NCI-H187 (cell line): ENCODE data around the gene TRIM62.

Experiments
- DNase-seq, 2 experiments: peaks; one replicate each; lab custom pipeline; 2025; lab: John Stamatoyannopoulos, UW

The TRIM62 gene

GRCh38 chr1:33181921-33182341, at the start of gene TRIM62:
Gene TRIM62, minus strand, starts transcription at chr1:33182043. Its CDS starts 611 bp downstream, at chr1:33181432.
- peak; percentile 67 to 85 for DNase-seq

GRCh38 chr1:33231166-33231565, 49.3 kb upstream of the TRIM62 start:
- no peak for DNase-seq

DNA sequence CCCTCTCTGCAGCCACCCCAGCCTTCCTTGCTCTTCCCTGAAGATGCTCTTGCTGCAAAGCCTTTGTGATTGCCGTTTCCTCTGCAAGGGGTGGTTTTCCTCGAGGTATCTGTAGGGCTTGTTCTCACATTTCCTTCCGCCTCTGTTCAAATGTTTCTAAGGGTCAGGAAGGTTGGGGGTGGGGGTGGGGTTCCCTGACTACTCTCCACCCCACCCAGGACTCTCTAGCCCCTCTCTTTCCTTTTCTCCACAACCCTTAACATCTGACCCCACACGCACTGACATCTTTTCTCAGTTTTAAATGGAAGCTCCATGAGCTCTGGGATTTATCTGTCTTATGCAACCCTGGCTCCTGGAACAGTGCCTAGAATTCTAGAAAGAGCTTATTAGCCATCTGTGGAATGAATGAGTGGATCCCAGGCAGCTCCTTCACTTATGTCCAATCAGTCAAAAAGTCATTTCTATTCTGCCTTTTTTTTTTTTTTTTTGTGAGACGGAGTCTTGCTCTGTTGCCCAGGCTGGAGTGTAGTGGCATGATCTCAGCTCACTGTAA, 47.2 kb upstream of the TRIM62 start:
- no peak for DNase-seq

DNA sequence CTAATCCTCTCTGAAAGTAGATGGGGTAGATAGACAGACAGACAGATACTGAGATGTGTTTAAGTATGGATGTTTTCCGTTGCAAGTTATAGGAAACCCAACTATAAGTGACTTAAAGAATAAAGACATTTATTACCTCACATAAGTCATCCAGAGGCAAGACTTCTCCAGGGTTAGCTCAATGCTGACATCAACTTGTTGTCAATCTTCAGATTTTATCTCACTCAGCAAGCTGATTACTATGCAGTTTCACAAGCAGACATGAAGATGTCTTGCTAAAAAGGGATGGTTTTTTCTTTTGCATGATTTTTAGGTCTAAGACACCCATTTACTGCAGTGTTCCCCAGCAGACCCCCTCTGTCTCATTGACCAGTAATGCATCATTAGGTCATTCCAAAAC, 43.7 kb upstream of the TRIM62 start:
- no peak for DNase-seq

GRCh38 chr1:33224166-33224707, 42.4 kb upstream of the TRIM62 start:
- DNase-seq, result no peak

GRCh38 chr1:33222381-33222780, 40.5 kb upstream of the TRIM62 start:
- DNase-seq, result no peak

DNA sequence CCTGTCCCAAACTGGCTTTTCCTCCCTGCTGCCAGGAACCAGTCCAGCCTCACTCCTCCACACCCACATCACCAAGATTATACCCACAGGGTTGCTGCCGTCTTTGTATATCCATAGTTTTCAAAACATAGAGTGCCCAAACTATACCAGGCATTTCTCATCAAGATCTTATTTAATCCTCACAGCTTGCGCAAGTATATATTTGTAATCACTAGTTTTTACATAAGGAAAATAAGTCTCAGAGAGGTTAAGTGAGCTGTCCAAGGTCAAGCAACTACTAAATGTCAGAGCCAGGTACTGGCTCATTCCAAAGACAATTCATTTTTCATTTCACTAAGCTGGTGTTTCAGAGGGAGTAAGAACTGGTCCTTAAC, 39.5 kb upstream of the TRIM62 start:
- no peak for DNase-seq

DNA sequence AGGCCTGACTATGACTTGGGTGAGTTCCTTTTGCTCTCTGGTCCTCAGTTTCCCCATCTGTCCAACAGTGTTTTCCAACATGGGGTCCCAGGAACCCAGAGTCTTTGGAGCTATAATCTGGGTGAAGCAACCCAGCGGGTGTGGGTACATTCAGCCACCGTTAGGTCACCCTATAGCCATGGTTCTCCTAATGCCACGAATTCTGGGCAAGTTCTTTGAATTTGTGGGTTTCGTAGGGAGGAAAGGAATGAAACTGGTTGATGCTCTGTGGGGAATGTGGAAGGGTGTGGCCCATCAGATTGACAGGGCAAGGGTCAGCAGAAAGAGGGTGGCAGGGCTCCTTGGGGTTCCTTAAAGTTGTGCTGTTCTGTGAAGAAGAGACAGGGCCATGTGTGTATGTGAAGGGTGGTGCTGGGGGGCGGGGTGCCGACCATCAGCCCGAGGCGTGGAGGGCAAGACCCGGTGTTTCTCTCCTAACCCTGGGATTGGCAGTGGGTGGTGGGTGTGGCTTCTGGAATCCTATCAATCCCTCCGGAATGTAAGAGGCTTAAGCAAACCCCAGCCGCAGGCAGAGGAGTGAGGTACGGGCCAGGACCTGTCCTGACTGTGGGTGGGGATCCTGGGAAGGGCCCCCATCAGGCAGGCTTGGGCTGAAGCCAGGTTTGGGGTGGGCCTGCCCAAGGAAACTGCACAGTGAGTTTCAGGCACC, 39.0 kb upstream of the TRIM62 start:
- DNase-seq, result no peak

DNA sequence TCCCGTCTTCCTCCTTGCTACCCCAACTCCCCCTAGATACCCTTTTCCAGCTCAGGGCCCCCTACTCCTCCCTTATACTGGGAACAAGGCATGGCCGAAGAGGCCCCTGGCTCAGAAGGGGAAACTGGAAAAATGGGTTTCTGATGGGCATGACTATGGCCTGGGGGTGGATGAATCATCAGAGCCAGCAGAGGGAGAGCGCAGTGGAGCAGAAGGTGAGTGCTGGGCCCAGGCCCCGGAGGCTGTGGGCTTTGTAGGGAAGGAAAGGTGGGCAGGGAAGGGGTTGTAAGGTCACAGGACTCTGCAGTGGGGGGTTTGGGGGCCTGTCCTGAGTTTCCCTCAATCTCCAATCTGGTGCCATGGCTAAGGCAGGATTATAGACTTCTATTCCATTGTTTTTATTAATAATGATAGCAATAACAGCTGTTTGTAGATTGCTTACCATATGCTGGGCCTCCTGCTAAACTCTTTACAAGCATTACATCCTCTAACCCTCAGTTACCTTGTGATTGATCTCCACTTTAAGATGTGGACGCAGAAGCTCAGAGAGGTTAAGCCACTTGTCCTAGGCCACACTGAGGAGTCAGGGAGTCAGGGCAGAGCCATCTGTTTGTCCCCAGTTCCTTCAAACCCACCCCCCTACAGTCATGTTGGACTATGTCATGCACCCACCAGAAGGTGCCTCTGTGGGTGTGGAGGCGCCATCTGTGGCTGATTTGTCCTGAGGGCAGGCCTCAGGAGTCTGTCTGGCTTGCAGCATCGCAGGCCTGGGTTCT, 38.2 kb upstream of the TRIM62 start:
- DNase-seq, result no peak

GRCh38 chr1:33211972-33212371, 30.1 kb upstream of the TRIM62 start:
- no peak for DNase-seq

- DNase-seq, result no peak
These were observed 24.5 kb upstream of the TRIM62 start for GRCh38 chr1:33206340-33206739.

DNA sequence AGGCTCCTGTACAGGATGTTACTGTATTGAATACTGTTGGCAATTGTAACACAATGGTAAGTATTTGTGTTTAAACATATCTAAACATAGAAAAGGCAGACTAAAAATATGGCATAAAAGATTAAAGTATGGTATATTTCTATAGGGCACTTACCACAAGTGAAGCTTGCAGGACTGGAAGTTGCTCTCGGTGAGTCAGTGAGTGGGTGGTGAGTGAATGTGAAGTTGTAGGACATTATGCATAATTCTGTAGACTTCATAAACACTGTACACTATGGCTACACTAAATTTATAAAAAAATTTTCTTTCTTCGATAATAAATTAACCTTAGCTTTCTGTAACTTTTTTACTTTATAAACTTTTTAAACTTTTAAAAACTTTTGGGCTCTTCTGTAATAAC, 13.7 kb upstream of the TRIM62 start:
- no peak for DNase-seq

- DNase-seq, result no peak
These were observed 10.0 kb upstream of the TRIM62 start for GRCh38 chr1:33191731-33192275.

DNA sequence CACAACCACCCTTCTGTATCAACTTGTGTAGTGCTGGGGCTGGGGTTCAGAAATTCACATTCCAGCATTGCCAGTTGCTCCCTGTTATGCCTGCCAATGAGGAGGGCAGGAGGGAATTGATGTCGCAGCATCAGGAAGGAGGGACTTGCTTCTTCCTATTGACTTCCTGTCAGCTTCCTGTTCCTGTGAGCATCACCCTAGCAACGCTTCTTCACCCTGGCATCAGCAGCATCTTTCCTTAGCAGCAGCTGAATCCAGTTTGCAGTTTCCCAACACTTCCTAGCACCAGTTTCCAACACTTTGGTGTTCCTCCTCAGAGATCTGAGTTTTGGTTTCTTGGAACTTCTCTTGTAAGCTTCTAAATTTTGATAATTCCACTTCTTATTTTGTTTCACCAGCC, 8.9 kb upstream of the TRIM62 start:
- no peak for DNase-seq

DNA sequence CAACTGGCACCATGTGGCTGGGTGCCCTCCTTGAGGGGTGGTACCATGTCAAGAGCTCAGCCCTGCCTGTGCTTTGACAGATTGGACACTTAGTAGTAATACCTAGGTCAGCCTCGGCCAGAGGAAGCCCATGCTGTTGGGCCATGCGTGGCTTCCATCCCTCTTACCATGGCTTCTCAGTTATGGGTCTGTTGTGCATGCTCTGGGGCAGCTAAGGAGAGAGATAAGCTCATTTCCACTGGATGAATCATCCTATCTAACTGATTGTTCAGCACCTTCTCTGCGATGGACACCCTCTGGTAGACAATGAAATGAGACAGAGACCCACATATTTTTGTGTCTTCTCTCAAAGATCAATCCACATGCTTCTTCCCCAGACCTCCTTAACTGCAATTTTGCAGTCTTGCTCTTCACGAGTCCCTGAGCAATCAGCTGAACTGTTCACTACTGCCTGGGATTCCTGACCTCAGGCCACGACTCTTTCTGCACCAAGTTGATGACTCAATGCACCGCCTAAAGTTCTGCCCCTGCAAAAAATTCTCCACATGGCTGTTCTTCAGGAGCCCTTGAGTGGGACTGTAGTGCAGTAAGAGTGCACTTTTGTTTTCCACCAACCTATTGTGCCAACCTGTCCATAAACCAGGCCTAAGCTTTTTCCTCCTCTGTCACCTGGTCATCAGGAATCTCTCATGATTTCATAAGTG, 6.9 kb upstream of the TRIM62 start:
- DNase-seq, result no peak

DNA sequence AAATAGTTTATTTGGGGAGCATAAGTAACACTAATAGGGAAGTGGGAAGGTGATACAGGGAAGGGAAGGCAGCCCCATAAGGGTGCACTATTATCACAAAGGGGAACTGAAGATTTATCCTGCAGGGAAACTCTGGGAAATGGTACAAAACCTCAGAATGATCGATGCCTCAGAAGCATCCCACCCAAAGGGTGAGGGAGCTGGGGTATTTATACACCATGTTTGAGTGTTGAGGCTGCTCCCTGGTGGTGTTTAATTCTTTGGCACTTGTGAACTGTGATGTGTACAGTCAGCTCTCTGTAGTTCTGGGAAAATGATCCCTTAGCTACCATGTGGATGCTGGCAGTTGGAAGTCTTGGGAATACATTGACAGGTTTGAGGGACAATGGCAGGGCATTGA, 5.1 kb upstream of the TRIM62 start:
- no peak for DNase-seq

GRCh38 chr1:33185541-33185940, 3.7 kb upstream of the TRIM62 start:
- DNase-seq, result no peak

DNA sequence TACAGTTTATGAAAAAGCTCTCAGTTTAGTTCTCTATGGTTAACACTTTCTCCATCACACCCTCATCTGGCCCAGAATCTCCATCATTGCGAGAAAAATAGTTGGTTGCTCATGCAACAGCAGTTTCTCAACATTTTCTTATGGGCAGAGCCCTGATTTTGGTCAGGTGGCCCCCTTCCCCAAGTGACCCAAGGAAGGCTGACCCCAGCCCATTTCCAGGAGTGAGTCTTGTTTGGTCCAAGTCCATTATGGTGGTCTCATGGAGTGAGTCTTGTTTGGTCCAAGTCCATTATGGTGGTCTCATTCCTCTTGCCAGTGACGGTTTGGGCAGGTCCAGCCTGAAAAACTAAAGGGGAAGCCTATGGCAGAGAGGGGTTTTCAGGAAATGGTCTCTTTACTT, 1.5 kb upstream of the TRIM62 start:
- DNase-seq, result no peak

- DNase-seq, result no peak
These were observed 1.1 kb upstream of the TRIM62 start for GRCh38 chr1:33182896-33183295.

DNA sequence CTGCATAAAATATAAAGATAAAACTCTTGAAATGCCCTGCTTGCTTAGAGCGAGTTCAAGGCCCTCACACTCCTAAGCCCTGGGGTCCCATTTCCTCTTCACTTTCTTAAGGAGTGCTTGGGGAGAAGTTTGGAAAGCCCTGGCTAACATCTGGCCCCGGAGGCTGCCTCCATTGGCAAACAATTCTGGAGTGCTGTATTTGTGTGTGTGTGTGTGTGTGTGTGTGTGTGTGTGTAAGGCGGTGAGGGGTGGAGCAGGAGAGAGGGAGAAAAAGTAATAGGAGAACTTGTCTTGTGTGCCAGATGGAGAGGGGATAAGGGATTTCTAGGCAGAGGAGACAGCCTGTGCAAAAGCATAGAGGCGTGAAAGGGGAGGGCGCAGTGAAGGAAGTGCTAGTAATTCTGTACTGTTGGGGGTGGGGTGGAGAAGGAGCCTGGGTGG, 578 bp upstream of the TRIM62 start:
- peak; percentile 26 to 54 for DNase-seq

DNA sequence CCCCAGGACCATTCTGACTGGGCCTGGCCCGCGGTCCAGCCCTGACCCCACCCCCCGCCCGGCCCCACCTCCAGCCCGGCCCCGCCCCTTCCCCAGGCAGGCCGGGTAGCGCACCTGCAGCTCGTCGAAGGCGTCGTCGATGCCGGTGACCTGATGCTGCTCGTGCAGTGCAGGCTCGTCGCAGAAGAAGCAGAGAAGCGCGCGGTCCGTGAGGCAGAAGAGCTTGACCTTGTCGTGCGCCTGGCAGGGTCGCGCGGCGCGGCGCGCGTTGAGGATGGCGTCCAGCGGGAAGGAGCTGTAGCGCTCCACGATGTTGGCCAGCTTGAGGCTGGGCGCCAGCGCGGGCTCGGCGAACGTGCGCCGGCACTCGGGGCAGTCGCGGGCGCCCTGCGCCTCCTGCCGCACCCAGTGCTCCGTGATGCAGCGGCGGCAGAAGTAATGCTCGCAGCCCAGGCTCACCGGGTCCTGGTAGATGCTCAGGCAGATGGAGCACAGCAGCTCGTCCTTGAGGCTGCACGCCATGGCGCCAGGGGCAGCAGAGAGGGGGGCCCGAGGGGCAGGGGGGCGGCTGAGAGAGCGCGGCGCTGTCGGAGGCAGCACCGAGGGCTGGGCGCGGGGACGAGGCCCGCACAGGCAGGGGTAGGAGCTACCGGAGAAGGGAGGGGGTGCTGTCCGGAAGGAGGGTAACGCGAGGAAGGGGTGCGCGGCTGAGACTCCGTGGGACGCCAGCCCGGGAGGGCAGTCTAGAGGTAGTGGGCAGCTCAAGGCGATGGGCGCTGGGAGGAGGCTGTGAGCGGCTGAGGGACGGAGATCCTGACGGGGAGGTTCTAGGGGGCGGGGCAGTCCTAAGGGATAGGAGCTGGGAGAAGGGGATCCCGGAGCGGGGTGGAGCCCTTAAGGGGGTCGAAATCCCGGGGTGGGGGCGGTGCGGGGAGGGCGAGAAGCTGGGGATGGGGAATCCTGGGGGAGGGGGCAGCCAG, 642 bp downstream of the TRIM62 start:
- DNase-seq, result peak in 1 of 2 experiments; percentile 71
